SK-N-SH (cell line): ENCODE measurements around the gene LPAR4. TPM values are rescaled to one million over a fixed set of nuclear protein-coding genes. Genes with fewer than 3 reads are reported as not detected.

ENCODE experiments used
- CTCF ChIA-PET: fragments of 300-600, 350-600 bp; formaldehyde crosslinking; extraction: SDS; loops from one replicate; lab custom pipeline; 2021; lab: Yijun Ruan, JAX
- POLR2A ChIA-PET: fragments of 350-600 bp; sonication (Branson Sonifier 250); formaldehyde crosslinking; extraction: SDS; loops from one replicate; lab custom pipeline; 2020; ENCODE audit warnings: antibody characterized with exemption, inconsistent platforms; lab: Yijun Ruan, JAX
- DNase-seq: peaks from one replicate; pipeline ENCODE4 v3.0.0; 2012
- H2AFZ ChIP-seq: fragments of 200-600 bp; sonication (generic); 2 replicates; pipeline ENCODE4 v1.8.1; 2016; ENCODE audit warnings: antibody characterized with exemption, mild to moderate bottlenecking, low read depth
- H3F3A ChIP-seq: fragments of 200-600 bp; sonication (generic); replicated peaks from 2 replicates; pipeline ENCODE3; 2016; ENCODE audit warnings: antibody characterized with exemption, mild to moderate bottlenecking; ENCODE audit not compliant: insufficient read depth
- H3K27ac ChIP-seq, 2 experiments: fragments of 200-500 bp in 1 of 2; fragments of 200-600 bp in 1 of 2; sonication (Bioruptor generic) in 1 of 2; sonication (generic), shearing (Covaris generic) in 1 of 2; 2 replicates each; pipeline versions ENCODE4 v1.5.1 to v1.6.1; 2014 to 2016; ENCODE audit warnings: low read depth in 2 of 2, inconsistent platforms in 1 of 2, low read length in 1 of 2, mild to moderate bottlenecking in 1 of 2, mixed read lengths in 1 of 2
- H3K27me3 ChIP-seq: fragments of 200-600 bp; sonication (generic), shearing (Covaris generic); 2 replicates; pipeline ENCODE4 v1.6.1; 2016; ENCODE audit warnings: mixed run types; ENCODE audit not compliant: insufficient read depth
- H3K36me3 ChIP-seq, 2 experiments: fragments of 200-500 bp in 1 of 2; fragments of 200-600 bp in 1 of 2; sonication (Bioruptor generic) in 1 of 2; sonication (generic) in 1 of 2; replicated peaks in 1 of 2; 2 replicates each; pipeline versions ENCODE3 to v1.5.1; 2014 to 2016; ENCODE audit warnings: low read length in 1 of 2, mild to moderate bottlenecking in 1 of 2; ENCODE audit not compliant: insufficient read depth in 2 of 2, control insufficient read depth in 1 of 2
- H3K4me1 ChIP-seq, 2 experiments: fragments of 200-500 bp in 1 of 2; fragments of 200-600 bp in 1 of 2; sonication (Bioruptor generic) in 1 of 2; sonication (generic), shearing (Covaris generic) in 1 of 2; 2 replicates each; pipeline versions ENCODE4 v1.5.1 to v1.6.1; 2014 to 2016; ENCODE audit warnings: low read depth in 1 of 2, low read length in 1 of 2, mixed run types in 1 of 2; ENCODE audit not compliant: insufficient read depth in 2 of 2, control insufficient read depth in 1 of 2
- H3K4me2 ChIP-seq: fragments of 200-600 bp; sonication (generic), shearing (Covaris generic); 2 replicates; pipeline ENCODE4 v1.6.1; 2017; ENCODE audit warnings: mixed run types
- H3K4me3 ChIP-seq, 2 experiments: fragments of 200-500 bp in 1 of 2; fragments of 200-600 bp in 1 of 2; sonication (Bioruptor generic) in 1 of 2; sonication (generic), shearing (Covaris generic) in 1 of 2; 2 replicates each; pipeline versions ENCODE4 v1.5.1 to v1.8.1; 2014 to 2016; ENCODE audit warnings: low read depth in 2 of 2, inconsistent platforms in 1 of 2, low read length in 1 of 2, mild to moderate bottlenecking in 1 of 2, mixed read lengths in 1 of 2, moderate library complexity in 1 of 2
- H3K79me2 ChIP-seq: fragments of 200-600 bp; sonication (generic); 2 replicates; pipeline ENCODE4 v1.8.1; 2017; ENCODE audit warnings: mild to moderate bottlenecking; ENCODE audit not compliant: insufficient read depth
- H3K9ac ChIP-seq: fragments of 200-600 bp; sonication (generic); 2 replicates; pipeline ENCODE4 v1.6.1; 2017; ENCODE audit warnings: mixed run types
- H3K9me2 ChIP-seq: fragments of 200-600 bp; sonication (generic); 2 replicates; pipeline ENCODE4 v1.6.1; 2017; ENCODE audit warnings: mixed run types
- H3K9me3 ChIP-seq: fragments of 200-600 bp; sonication (generic); 2 replicates; pipeline ENCODE4 v1.6.1; 2017; ENCODE audit warnings: mixed run types, mild to moderate bottlenecking, moderate library complexity
- H4K20me1 ChIP-seq: fragments of 200-600 bp; sonication (generic); 2 replicates; pipeline ENCODE4 v1.6.1; 2017; ENCODE audit warnings: mild to moderate bottlenecking, mixed run types; ENCODE audit not compliant: insufficient read depth
- CHD2 ChIP-seq: fragments of 150-350 bp; IDR thresholded peaks from 2 replicates; pipeline ENCODE4 v1.6.1; 2018; ENCODE audit warnings: low read length; ENCODE audit not compliant: partially characterized antibody
- ELF1 ChIP-seq: IDR thresholded peaks from 2 replicates; pipeline ENCODE4 v1.4.0; 2012
- GABPA ChIP-seq: IDR thresholded peaks from 2 replicates; pipeline ENCODE4 v1.4.0; 2012; ENCODE audit warnings: low read depth, mild to moderate bottlenecking
- GATA2 ChIP-seq: sonication (generic); formaldehyde crosslinking; IDR thresholded peaks from 2 replicates; pipeline ENCODE4 v1.5.0; 2020; ENCODE audit warnings: mild to moderate bottlenecking, missing genetic modification reagents
- JUND ChIP-seq: IDR thresholded peaks from 2 replicates; pipeline ENCODE4 v1.4.0; 2012
- MEF2A ChIP-seq: IDR thresholded peaks from 2 replicates; pipeline ENCODE4 v1.4.0; 2012; ENCODE audit warnings: low read depth, borderline replicate concordance
- MXI1 ChIP-seq: IDR thresholded peaks from 2 replicates; pipeline ENCODE4 v1.6.1; 2012; ENCODE audit warnings: mild to moderate bottlenecking, low read depth, low read length, improper control_type of control experiment
- NRF1 ChIP-seq: IDR thresholded peaks from 2 replicates; pipeline ENCODE4 v1.6.1; 2012; ENCODE audit warnings: low read depth, mild to moderate bottlenecking, low read length
- RAD21 ChIP-seq: IDR thresholded peaks from 2 replicates; pipeline ENCODE4 v1.6.1; 2012; ENCODE audit warnings: mild to moderate bottlenecking, low read length
- RXRA ChIP-seq: IDR thresholded peaks from 2 replicates; pipeline ENCODE4 v1.4.0; 2012; ENCODE audit warnings: low read depth, mild to moderate bottlenecking, borderline replicate concordance
- SIN3A ChIP-seq: IDR thresholded peaks from 2 replicates; pipeline ENCODE4 v1.6.1; 2012; ENCODE audit warnings: low read depth, mild to moderate bottlenecking, low read length, moderate library complexity, borderline replicate concordance
- SMC3 ChIP-seq: IDR thresholded peaks from 2 replicates; pipeline ENCODE4 v1.6.1; 2012; ENCODE audit warnings: low read depth, low read length, improper control_type of control experiment
- TAF1 ChIP-seq: IDR thresholded peaks from 2 replicates; pipeline ENCODE4 v1.6.1; 2012; ENCODE audit warnings: low read depth, mild to moderate bottlenecking, low read length, moderate library complexity, borderline replicate concordance
- USF1 ChIP-seq: IDR thresholded peaks from 2 replicates; pipeline ENCODE4 v1.4.0; 2012; ENCODE audit warnings: low read depth, borderline replicate concordance
- YY1 ChIP-seq: IDR thresholded peaks from 2 replicates; pipeline ENCODE4 v1.4.0; 2012; ENCODE audit warnings: low read depth, mild to moderate bottlenecking
- ZBTB33 ChIP-seq: IDR thresholded peaks from 2 replicates; pipeline ENCODE4 v1.4.0; 2012; ENCODE audit warnings: low read depth, borderline replicate concordance
- polyA plus RNA-seq, 3 experiments: library from polyadenylated mRNA; depleted of rRNA; stranded (reverse); fragments of >200 nt; gene quantifications; 2 replicates each; pipeline ENCODE4 v1.2.3, GENCODE V29; 2012
- TF ChIP-seq, protein P1 (sequence below): IDR thresholded peaks from 2 replicates; pipeline ENCODE4 v1.6.1; 2012; ENCODE audit warnings: mild to moderate bottlenecking, low read depth, low read length, moderate library complexity
- TF ChIP-seq, protein P2 (sequence below): IDR thresholded peaks from 2 replicates; pipeline ENCODE4 v1.4.0; 2012; ENCODE audit warnings: low read depth
- TF ChIP-seq, protein P3 (sequence below): fragments of 150-350 bp; IDR thresholded peaks from 2 replicates; pipeline ENCODE4 v1.6.1; 2017; ENCODE audit warnings: antibody characterized with exemption, low read length, low read depth, borderline replicate concordance

Gene LPAR4
- polyA plus RNA-seq, 1 of the 3 experiments (the other 2 are of a cell fraction), result not detected

GRCh38 chrX:78800694-78801093 lies 53.2 kb downstream of the LPAR4 start:
- DNase-seq, result no peak
- TF ChIP-seq CHD2 (no peak), NRF1 (no peak), JUND (no peak), USF1 (no peak), SMC3 (no peak), GABPA (no peak), GATA2 (CRISPR knock-in tag) (no peak), MEF2A (no peak), ELF1 (no peak), MXI1 (no peak), YY1 (no peak), ZBTB33 (no peak), RAD21 (no peak), TAF1 (no peak), SIN3A (no peak), RXRA (no peak)
- TF ChIP-seq, protein P1, sequence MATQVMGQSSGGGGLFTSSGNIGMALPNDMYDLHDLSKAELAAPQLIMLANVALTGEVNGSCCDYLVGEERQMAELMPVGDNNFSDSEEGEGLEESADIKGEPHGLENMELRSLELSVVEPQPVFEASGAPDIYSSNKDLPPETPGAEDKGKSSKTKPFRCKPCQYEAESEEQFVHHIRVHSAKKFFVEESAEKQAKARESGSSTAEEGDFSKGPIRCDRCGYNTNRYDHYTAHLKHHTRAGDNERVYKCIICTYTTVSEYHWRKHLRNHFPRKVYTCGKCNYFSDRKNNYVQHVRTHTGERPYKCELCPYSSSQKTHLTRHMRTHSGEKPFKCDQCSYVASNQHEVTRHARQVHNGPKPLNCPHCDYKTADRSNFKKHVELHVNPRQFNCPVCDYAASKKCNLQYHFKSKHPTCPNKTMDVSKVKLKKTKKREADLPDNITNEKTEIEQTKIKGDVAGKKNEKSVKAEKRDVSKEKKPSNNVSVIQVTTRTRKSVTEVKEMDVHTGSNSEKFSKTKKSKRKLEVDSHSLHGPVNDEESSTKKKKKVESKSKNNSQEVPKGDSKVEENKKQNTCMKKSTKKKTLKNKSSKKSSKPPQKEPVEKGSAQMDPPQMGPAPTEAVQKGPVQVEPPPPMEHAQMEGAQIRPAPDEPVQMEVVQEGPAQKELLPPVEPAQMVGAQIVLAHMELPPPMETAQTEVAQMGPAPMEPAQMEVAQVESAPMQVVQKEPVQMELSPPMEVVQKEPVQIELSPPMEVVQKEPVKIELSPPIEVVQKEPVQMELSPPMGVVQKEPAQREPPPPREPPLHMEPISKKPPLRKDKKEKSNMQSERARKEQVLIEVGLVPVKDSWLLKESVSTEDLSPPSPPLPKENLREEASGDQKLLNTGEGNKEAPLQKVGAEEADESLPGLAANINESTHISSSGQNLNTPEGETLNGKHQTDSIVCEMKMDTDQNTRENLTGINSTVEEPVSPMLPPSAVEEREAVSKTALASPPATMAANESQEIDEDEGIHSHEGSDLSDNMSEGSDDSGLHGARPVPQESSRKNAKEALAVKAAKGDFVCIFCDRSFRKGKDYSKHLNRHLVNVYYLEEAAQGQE, result no peak
- TF ChIP-seq, protein P2, sequence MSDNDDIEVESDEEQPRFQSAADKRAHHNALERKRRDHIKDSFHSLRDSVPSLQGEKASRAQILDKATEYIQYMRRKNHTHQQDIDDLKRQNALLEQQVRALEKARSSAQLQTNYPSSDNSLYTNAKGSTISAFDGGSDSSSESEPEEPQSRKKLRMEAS, result no peak
- TF ChIP-seq, protein P3, sequence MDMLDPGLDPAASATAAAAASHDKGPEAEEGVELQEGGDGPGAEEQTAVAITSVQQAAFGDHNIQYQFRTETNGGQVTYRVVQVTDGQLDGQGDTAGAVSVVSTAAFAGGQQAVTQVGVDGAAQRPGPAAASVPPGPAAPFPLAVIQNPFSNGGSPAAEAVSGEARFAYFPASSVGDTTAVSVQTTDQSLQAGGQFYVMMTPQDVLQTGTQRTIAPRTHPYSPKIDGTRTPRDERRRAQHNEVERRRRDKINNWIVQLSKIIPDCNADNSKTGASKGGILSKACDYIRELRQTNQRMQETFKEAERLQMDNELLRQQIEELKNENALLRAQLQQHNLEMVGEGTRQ, result no peak
- TF ChIP-seq, all 33 proteins: peak for 0
- no peaks in the 10 kb centered on the region for H3K9me3 ChIP-seq
- no peak overlapping the region for H3K9ac ChIP-seq
- H2AFZ ChIP-seq, result no peak overlapping the region
- H3K27ac ChIP-seq, result no peak overlapping the region
- H3K4me3 ChIP-seq, result no peak overlapping the region
- no peak overlapping the region for H3K4me2 ChIP-seq
- H3K27me3 ChIP-seq, result no peaks in the 10 kb centered on the region
- no peaks in the 10 kb centered on the region for H3K9me2 ChIP-seq
- no peaks in the 10 kb centered on the region for H3K79me2 ChIP-seq
- ChIA-PET CTCF (no interaction called here), POLR2A (no interaction called here)
- no peaks in the 10 kb centered on the region for H4K20me1 ChIP-seq
- no peaks in the 10 kb centered on the region for H3K36me3 ChIP-seq
- H3F3A ChIP-seq, result no peaks in the 10 kb centered on the region
- no peaks in the 10 kb centered on the region for H3K4me1 ChIP-seq
